Natural killer cell (primary cell): ENCODE data around the gene ZNF3. TPM values are rescaled to one million over a fixed set of nuclear protein-coding genes. Genes with fewer than 3 reads are reported as not detected.

Experiments
- ATAC-seq, 3 donors: fragments of 150-1000 bp in 2 of 3; fragments of 200-7000 bp in 1 of 3; cut with Tn5 transposase; 1 replicate in 1 of 3; 2 replicates in 2 of 3; pipeline ENCODE4 v1.10.0; 2021; ENCODE audit warnings: mild to moderate bottlenecking in 2 of 3, moderate library complexity in 2 of 3
- DNase-seq, 2 donors: peaks; one replicate each; pipeline versions ENCODE4 v3.0.0 to v3.0.0-alpha.2; 2013 to 2021; ENCODE audit warnings: mixed read lengths in 1 of 2
- H3K27ac ChIP-seq: one replicate; pipeline ENCODE4 v1.5.1; 2013; ENCODE audit warnings: mild to moderate bottlenecking, low read length
- H3K27me3 ChIP-seq: one replicate; pipeline ENCODE4 v1.6.1; 2013; ENCODE audit warnings: low read length; ENCODE audit not compliant: control insufficient read depth, insufficient read depth
- H3K36me3 ChIP-seq: one replicate; pipeline ENCODE4 v1.6.1; 2013; ENCODE audit warnings: low read length; ENCODE audit not compliant: control insufficient read depth, insufficient read depth
- H3K4me1 ChIP-seq: one replicate; pipeline ENCODE4 v1.6.1; 2013; ENCODE audit warnings: low read length; ENCODE audit not compliant: control insufficient read depth, insufficient read depth
- H3K4me3 ChIP-seq: one replicate; pipeline ENCODE4 v1.5.1; 2013; ENCODE audit warnings: low read length
- H3K9me3 ChIP-seq: one replicate; pipeline ENCODE4 v1.6.1; 2013; ENCODE audit warnings: low read length; ENCODE audit not compliant: control insufficient read depth, insufficient read depth
- H3K27ac Mint-ChIP-seq, 2 donors: one replicate each; pipeline ENCODE4 v1.8.0; 2022; ENCODE audit warnings: mild to moderate bottlenecking in 2 of 2, mixed read lengths in 2 of 2, moderate library complexity in 1 of 2
- H3K27me3 Mint-ChIP-seq, 2 donors: one replicate each; pipeline ENCODE4 v1.8.0; 2022; ENCODE audit warnings: low read depth in 2 of 2, mixed read lengths in 2 of 2
- H3K36me3 Mint-ChIP-seq: one replicate; pipeline ENCODE4 v1.8.0; 2022; ENCODE audit warnings: mixed read lengths
- H3K4me1 Mint-ChIP-seq, 2 donors: one replicate each; pipeline ENCODE4 v1.8.0; 2022; ENCODE audit warnings: mixed read lengths in 2 of 2
- H3K4me3 Mint-ChIP-seq: one replicate; pipeline ENCODE4 v1.8.0; 2022; ENCODE audit warnings: mild to moderate bottlenecking, moderate library complexity, mixed read lengths
- H3K9me3 Mint-ChIP-seq, 2 donors: one replicate each; pipeline ENCODE4 v1.8.0; 2022; ENCODE audit warnings: mixed read lengths in 2 of 2
- WGBS: methylation state at CpG from one replicate; pipeline ENCODE4 v1.1.7; 2013; ENCODE audit warnings: missing lambda C conversion rate; ENCODE audit not compliant: insufficient coverage; 5-methylcytosine and 5-hydroxymethylcytosine counted together
- intact Hi-C: fragments of 100-400 bp; cut with micrococcal nuclease; formaldehyde crosslinking; loops from one replicate; pipeline ENCODE4 v1.14.2; 2022
- total RNA-seq, 4 donors: library from RNA; stranded (reverse); fragments of 120-200 nt in 1 of 4; gene quantifications; one replicate each; pipeline versions ENCODE4 v1.2.3 to v1.2.4, GENCODE V29; 2013 to 2022
- TF ChIP-seq, protein P1 (sequence below): fragments of 200-600 bp; IDR thresholded peaks from one replicate; pipeline ENCODE4 v1.8.0; 2022; ENCODE audit warnings: antibody characterized with exemption

Gene ZNF3
- total RNA-seq, 3 donors from 2014 or later (not counting 1 experiment from before 2014, with no cell fraction given), result 37.8 to 51.6 (median 49.0) TPM

DNA sequence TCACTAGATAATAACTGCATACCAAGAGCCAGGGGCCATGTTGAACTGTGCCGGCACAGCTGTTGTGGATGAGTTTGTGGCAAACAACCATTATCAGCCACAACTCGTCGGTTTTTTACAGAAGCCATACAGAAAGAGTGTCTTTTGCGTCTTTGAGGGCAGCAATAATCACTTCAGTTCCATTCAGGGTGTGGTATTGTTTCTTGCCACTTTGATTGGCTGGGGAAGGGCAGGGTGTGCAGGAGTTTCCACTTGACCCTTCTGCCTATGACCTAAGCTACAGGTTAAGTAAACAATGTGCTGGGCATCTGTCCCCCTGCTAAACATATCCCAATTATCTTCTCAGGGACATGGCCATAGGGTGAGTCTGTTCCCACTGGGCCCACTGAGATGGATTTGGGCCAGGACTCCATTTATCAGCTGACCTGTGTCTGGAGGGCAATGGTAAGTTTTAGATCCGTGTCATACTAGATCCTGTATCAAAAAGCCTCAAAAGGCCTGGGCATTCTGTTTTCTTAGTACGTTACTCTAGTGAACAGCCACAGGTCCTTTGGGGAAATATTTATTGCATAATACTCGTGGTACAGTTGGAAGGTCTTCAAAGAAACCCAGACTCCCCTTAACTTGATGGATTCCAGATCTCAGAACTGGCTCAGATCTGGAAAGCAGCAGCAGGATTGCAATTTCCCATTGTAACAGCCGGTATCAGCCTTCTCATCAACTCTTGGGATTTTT, 15.9 kb downstream of the ZNF3 start:
- H3K4me3 ChIP-seq, result no peak overlapping the region
- H3K9me3 ChIP-seq, result peaks cover 8% of the 10 kb centered on the region
- DNase-seq, result no peak
- peaks cover 36% of the 10 kb centered on the region for H3K36me3 ChIP-seq
- no peaks in the 10 kb centered on the region for H3K27me3 ChIP-seq
- Mint-ChIP-seq H3K4me3 (no peak overlapping the region), H3K9me3 (no peaks in the 10 kb centered on the region), H3K36me3 (peaks cover 5% of the 10 kb centered on the region), H3K4me1 (no peaks in the 10 kb centered on the region), H3K27ac (no peak overlapping the region), H3K27me3 (no peaks in the 10 kb centered on the region)
- TF ChIP-seq, protein P1, sequence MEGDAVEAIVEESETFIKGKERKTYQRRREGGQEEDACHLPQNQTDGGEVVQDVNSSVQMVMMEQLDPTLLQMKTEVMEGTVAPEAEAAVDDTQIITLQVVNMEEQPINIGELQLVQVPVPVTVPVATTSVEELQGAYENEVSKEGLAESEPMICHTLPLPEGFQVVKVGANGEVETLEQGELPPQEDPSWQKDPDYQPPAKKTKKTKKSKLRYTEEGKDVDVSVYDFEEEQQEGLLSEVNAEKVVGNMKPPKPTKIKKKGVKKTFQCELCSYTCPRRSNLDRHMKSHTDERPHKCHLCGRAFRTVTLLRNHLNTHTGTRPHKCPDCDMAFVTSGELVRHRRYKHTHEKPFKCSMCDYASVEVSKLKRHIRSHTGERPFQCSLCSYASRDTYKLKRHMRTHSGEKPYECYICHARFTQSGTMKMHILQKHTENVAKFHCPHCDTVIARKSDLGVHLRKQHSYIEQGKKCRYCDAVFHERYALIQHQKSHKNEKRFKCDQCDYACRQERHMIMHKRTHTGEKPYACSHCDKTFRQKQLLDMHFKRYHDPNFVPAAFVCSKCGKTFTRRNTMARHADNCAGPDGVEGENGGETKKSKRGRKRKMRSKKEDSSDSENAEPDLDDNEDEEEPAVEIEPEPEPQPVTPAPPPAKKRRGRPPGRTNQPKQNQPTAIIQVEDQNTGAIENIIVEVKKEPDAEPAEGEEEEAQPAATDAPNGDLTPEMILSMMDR, result no peak
- H3K4me1 ChIP-seq, result no peaks in the 10 kb centered on the region
- intact Hi-C loops, result no loop called here
- 93% methylated on average over 8 of the region's 8 CpGs for WGBS
- no peak overlapping the region for H3K27ac ChIP-seq
- no peak for ATAC-seq

GRCh38 chr7:100064162-100064561, 17.4 kb downstream of the ZNF3 start:
- no peaks in the 10 kb centered on the region for H3K27me3 ChIP-seq
- no peaks in the 10 kb centered on the region for H3K9me3 Mint-ChIP-seq
- DNase-seq, result no peak
- 95% methylated on average over 7 of the region's 9 CpGs for WGBS
- no peaks in the 10 kb centered on the region for H3K36me3 Mint-ChIP-seq
- H3K27me3 Mint-ChIP-seq, result no peaks in the 10 kb centered on the region
- no peaks in the 10 kb centered on the region for H3K9me3 ChIP-seq
- H3K27ac Mint-ChIP-seq, result no peak overlapping the region
- no peak overlapping the region for H3K4me3 ChIP-seq
- peaks cover 29% of the 10 kb centered on the region for H3K36me3 ChIP-seq
- H3K4me1 Mint-ChIP-seq, result no peaks in the 10 kb centered on the region
- H3K27ac ChIP-seq, result no peak overlapping the region
- TF ChIP-seq, protein P1, result no peak
- intact Hi-C loops, result no loop called here
- H3K4me1 ChIP-seq, result no peaks in the 10 kb centered on the region
- ATAC-seq, result no peak
- H3K4me3 Mint-ChIP-seq, result no peak overlapping the region

GRCh38 chr7:100063376-100063775, 18.1 kb downstream of the ZNF3 start:
- DNase-seq, result no peak
- Histone ChIP-seq H3K27ac (no peak overlapping the region), H3K36me3 (peaks cover 32% of the 10 kb centered on the region), H3K4me3 (no peak overlapping the region), H3K27me3 (no peaks in the 10 kb centered on the region), H3K4me1 (no peaks in the 10 kb centered on the region), H3K9me3 (no peaks in the 10 kb centered on the region)
- Mint-ChIP-seq H3K36me3 (no peaks in the 10 kb centered on the region), H3K27me3 (no peaks in the 10 kb centered on the region), H3K4me1 (no peaks in the 10 kb centered on the region), H3K9me3 (no peaks in the 10 kb centered on the region), H3K27ac (no peak overlapping the region), H3K4me3 (no peak overlapping the region)
- intact Hi-C loops, result no loop called here
- ATAC-seq, result no peak
- TF ChIP-seq, protein P1, result no peak
- 96% methylated on average over 4 of the region's 4 CpGs for WGBS
